Measurements from ENCODE around the gene AFMID. TPM values are rescaled to one million over a fixed set of nuclear protein-coding genes. Genes with fewer than 3 reads are reported as not detected.
A peak's percentile ranks its signal among the peaks of the same experiment; 100 is the strongest.

Gene AFMID
- total and polyA plus RNA-seq, 2 of the 13 experiments (the other 11 are each of a cell fraction or from before 2014, with no cell fraction given): 249 to 270 TPM

- TF ChIP-seq RERE (CRISPR knock-in tag; IDR thresholded peaks at IDR 0.05; ENCODE audit: low read depth) (no peak), ZNF362 (CRISPR knock-in tag; IDR thresholded peaks at IDR 0.05; ENCODE audit: borderline replicate concordance) (peak; percentile 33; the same call in 1 of the 2 replicates), HNRNPL (IDR thresholded peaks at IDR 0.05; ENCODE audit: low read depth, low read length) (peak; percentile 83), CBX5 (CRISPR knock-in tag; IDR thresholded peaks at IDR 0.05; ENCODE audit: borderline replicate concordance) (peak; percentile 42; the same call in 1 of the 2 replicates), IKZF1 (IDR thresholded peaks at IDR 0.05) (no peak), ZNF773 (CRISPR knock-in tag; IDR thresholded peaks at IDR 0.05; ENCODE audit: borderline replicate concordance) (no peak), ZNF775 (CRISPR knock-in tag; IDR thresholded peaks at IDR 0.05; ENCODE audit: borderline replicate concordance) (no peak), ETV6 (CRISPR knock-in tag; conservative IDR thresholded peaks at IDR 0.05) (peak; percentile 78), SOX5 (CRISPR knock-in tag; IDR thresholded peaks at IDR 0.05; ENCODE audit: borderline replicate concordance) (peak; percentile 68; the same call in 1 of the 2 replicates), CENPT (CRISPR knock-in tag; IDR thresholded peaks at IDR 0.05; ENCODE audit: low read depth) (no peak), ZBTB42 (CRISPR knock-in tag; IDR thresholded peaks at IDR 0.05) (no peak), NFKBIZ (CRISPR knock-in tag; IDR thresholded peaks at IDR 0.05) (peak; percentile 65; the same call in 1 of the 2 replicates), TGIF2 (CRISPR knock-in tag; IDR thresholded peaks at IDR 0.05) (no peak), GABPB1 (CRISPR knock-in tag; IDR thresholded peaks at IDR 0.05) (peak; percentile 71), ZKSCAN8 (CRISPR knock-in tag; IDR thresholded peaks at IDR 0.05; ENCODE audit: borderline replicate concordance) (peak; percentile 73; the same call in 1 of the 2 replicates), NPAS2 (CRISPR knock-in tag; IDR thresholded peaks at IDR 0.05; ENCODE audit: borderline replicate concordance) (no peak), ZNF224 (CRISPR knock-in tag; IDR thresholded peaks at IDR 0.05) (no peak), POLR2G (IDR thresholded peaks at IDR 0.05; ENCODE audit: low read depth, low read length) (no peak), ZNF558 (CRISPR knock-in tag; IDR thresholded peaks at IDR 0.05; ENCODE audit: borderline replicate concordance) (no peak), BRCA1 (CRISPR knock-in tag; IDR thresholded peaks at IDR 0.05) (no peak; the same call in 1 of the 2 replicates), ZNF329 (CRISPR knock-in tag; IDR thresholded peaks at IDR 0.05; ENCODE audit: low read depth) (no peak)
Observed at GRCh38 chr17:78250891-78251772, 64.0 kb downstream of the AFMID start (continued).

Data from HepG2 (cell line).